HCT116 (cell line): Measurements from ENCODE around the gene ITGA7. TPM values are rescaled to one million over a fixed set of nuclear protein-coding genes. Genes with fewer than 3 reads are reported as not detected.

Source experiments
- ATAC-seq: fragments of 200-7000 bp; cut with Tn5 transposase; 2 replicates; pipeline ENCODE4 v1.9.1; 2020; ENCODE audit warnings: mild to moderate bottlenecking, moderate library complexity
- BruUV-seq: library from RNA; stranded (reverse); fragments of 400-500 nt; replicated peaks from 2 replicates; lab custom pipeline; 2021; lab: Mats Ljungman, UMichigan
- CTCF ChIA-PET: fragments of 300-600 bp; sonication (Branson Sonifier 250); formaldehyde crosslinking; loops from one replicate; lab custom pipeline; 2021; ENCODE audit warnings: antibody characterized with exemption; lab: Charles Lee
- POLR2A ChIA-PET: fragments of 300-600, 350-600 bp; sonication (Branson Sonifier 250); formaldehyde crosslinking; loops from one replicate; lab custom pipeline; 2021; ENCODE audit warnings: antibody characterized with exemption; lab: Charles Lee
- RAD21 ChIA-PET, 2 experiments: fragments of 300-600 bp; sonication (Branson Sonifier 250); formaldehyde crosslinking; loops; one replicate each; lab custom pipeline; 2023; ENCODE audit warnings: low total read pairs in 2 of 2; ENCODE audit not compliant: uncharacterized antibody in 2 of 2, unreplicated experiment in 2 of 2, low non-redundant PET in 1 of 2; lab: Charles Lee
- DNase-seq: peaks from one replicate; pipeline ENCODE4 v3.0.0-alpha.2; 2010; ENCODE audit warnings: low read depth, low spot score
- H2AFZ ChIP-seq: fragments of 200-600 bp; shearing (Covaris generic), sonication (generic); 2 replicates; pipeline ENCODE4 v1.6.1; 2017; ENCODE audit warnings: low read depth, mixed run types, mixed read lengths, antibody characterized with exemption, low read length; ENCODE audit not compliant: poor library complexity, severe bottlenecking
- H3K27ac ChIP-seq: 2 replicates; pipeline ENCODE4 v1.5.1; 2012; ENCODE audit warnings: low read depth, low read length
- H3K27me3 ChIP-seq: fragments of 200-600 bp; sonication (generic); 2 replicates; pipeline ENCODE4 v1.6.1; 2016; ENCODE audit warnings: mixed run types, low read length, mixed read lengths; ENCODE audit not compliant: insufficient read depth
- H3K36me3 ChIP-seq, 2 experiments: fragments of 200-500 bp in 1 of 2; fragments of 200-600 bp in 1 of 2; sonication (Bioruptor generic) in 1 of 2; sonication (generic) in 1 of 2; 2 replicates each; pipeline versions ENCODE4 v1.5.1 to v1.6.1; 2014 to 2016; ENCODE audit warnings: low read length in 2 of 2, inconsistent platforms in 1 of 2, mixed read lengths in 1 of 2, mixed run types in 1 of 2; ENCODE audit not compliant: insufficient read depth in 2 of 2, control insufficient read depth in 1 of 2
- H3K4me1 ChIP-seq, 2 experiments: fragments of 200-600 bp in 1 of 2; sonication (generic) in 1 of 2; 2 replicates each; pipeline versions ENCODE4 v1.5.1 to v1.6.1; 2012 to 2017; ENCODE audit warnings: low read length in 2 of 2, inconsistent platforms in 1 of 2, mild to moderate bottlenecking in 1 of 2, mixed read lengths in 1 of 2, mixed run types in 1 of 2, moderate library complexity in 1 of 2; ENCODE audit not compliant: insufficient read depth in 2 of 2, control insufficient read depth in 1 of 2
- H3K4me2 ChIP-seq: fragments of 200-600 bp; sonication (generic); 2 replicates; pipeline ENCODE4 v1.6.1; 2017; ENCODE audit warnings: mixed run types, low read length, mixed read lengths
- H3K4me3 ChIP-seq, 2 experiments: fragments of 200-600 bp in 1 of 2; sonication (generic) in 1 of 2; replicated peaks in 1 of 2; 2 replicates each; pipeline ENCODE4 v1.5.1; 2011 to 2016; ENCODE audit warnings: low read length in 2 of 2, control low read depth in 1 of 2, low read depth in 1 of 2, mild to moderate bottlenecking in 1 of 2, mixed read lengths in 1 of 2, mixed run types in 1 of 2
- H3K79me2 ChIP-seq: fragments of 200-600 bp; sonication (generic); 2 replicates; pipeline ENCODE4 v1.6.1; 2017; ENCODE audit warnings: mild to moderate bottlenecking, mixed run types, low read length, moderate library complexity, mixed read lengths; ENCODE audit not compliant: insufficient read depth
- H3K9ac ChIP-seq: fragments of 200-600 bp; sonication (generic); 2 replicates; pipeline ENCODE4 v1.6.1; 2016; ENCODE audit warnings: low read length, mixed read lengths
- H3K9me2 ChIP-seq: fragments of 200-600 bp; sonication (generic), shearing (Covaris generic); 2 replicates; pipeline ENCODE4 v1.6.1; 2017; ENCODE audit warnings: mixed run types, mild to moderate bottlenecking, moderate library complexity; ENCODE audit not compliant: insufficient read depth
- H3K9me3 ChIP-seq, 2 experiments: fragments of 200-500 bp in 1 of 2; fragments of 200-600 bp in 1 of 2; sonication (Bioruptor generic) in 1 of 2; sonication (generic) in 1 of 2; 2 replicates each; pipeline ENCODE4 v1.6.1; 2014 to 2017; ENCODE audit warnings: low read length in 2 of 2, mixed read lengths in 2 of 2, inconsistent platforms in 1 of 2, low read depth in 1 of 2, mild to moderate bottlenecking in 1 of 2, mixed run types in 1 of 2, moderate library complexity in 1 of 2; ENCODE audit not compliant: control insufficient read depth in 1 of 2, insufficient read depth in 1 of 2
- H4K20me1 ChIP-seq: fragments of 200-600 bp; sonication (generic), shearing (Covaris generic); 2 replicates; pipeline ENCODE4 v1.6.1; 2017; ENCODE audit warnings: mixed run types, mild to moderate bottlenecking, moderate library complexity; ENCODE audit not compliant: insufficient read depth
- ATF3 ChIP-seq: IDR thresholded peaks from 2 replicates; pipeline ENCODE4 v1.6.1; 2012
- CBX3 ChIP-seq: IDR thresholded peaks from 2 replicates; pipeline ENCODE4 v1.6.1; 2012; ENCODE audit warnings: low read depth
- CEBPB ChIP-seq: IDR thresholded peaks from 2 replicates; pipeline ENCODE4 v1.6.1; 2012; ENCODE audit warnings: low read depth
- CTCF ChIP-seq, 3 experiments: fragments of 200-600 bp in 1 of 3; sonication (generic) in 1 of 3; IDR thresholded peaks in 2 of 3; conservative IDR thresholded peaks in 1 of 3; 2 replicates each; pipeline ENCODE4 v1.5.1; 2012 to 2017; ENCODE audit warnings: low read depth in 2 of 3, low read length in 2 of 3, antibody characterized with exemption in 1 of 3, borderline replicate concordance in 1 of 3, control low read depth in 1 of 3, mild to moderate bottlenecking in 1 of 3, mixed read lengths in 1 of 3, mixed run types in 1 of 3, moderate library complexity in 1 of 3; ENCODE audit not compliant: insufficient read depth in 1 of 3
- EGR1 ChIP-seq: IDR thresholded peaks from 2 replicates; pipeline ENCODE4 v1.6.1; 2012; ENCODE audit warnings: low read depth
- ELF1 ChIP-seq: IDR thresholded peaks from 2 replicates; pipeline ENCODE4 v1.6.1; 2012; ENCODE audit warnings: low read depth, borderline replicate concordance
- EZH2 ChIP-seq: fragments of 200-600 bp; sonication (generic); IDR thresholded peaks from 2 replicates; pipeline ENCODE4 v1.6.1; 2017; ENCODE audit warnings: antibody characterized with exemption, mixed run types
- EZH2phosphoT487 ChIP-seq: fragments of 200-600 bp; IDR thresholded peaks from 2 replicates; pipeline ENCODE4 v1.6.1; 2018; ENCODE audit warnings: antibody characterized with exemption, borderline replicate concordance
- FOSL1 ChIP-seq: IDR thresholded peaks from 2 replicates; pipeline ENCODE4 v1.6.1; 2012; ENCODE audit warnings: low read depth
- JUND ChIP-seq: IDR thresholded peaks from 2 replicates; pipeline ENCODE4 v1.6.1; 2012
- MAX ChIP-seq: IDR thresholded peaks from 2 replicates; pipeline ENCODE4 v1.6.1; 2012
- POLR2A ChIP-seq: IDR thresholded peaks from 2 replicates; pipeline ENCODE4 v1.7.0; 2011; ENCODE audit warnings: borderline replicate concordance; ENCODE audit not compliant: insufficient read depth, insufficient read length; ENCODE audit errors: extremely low read depth
- POLR2AphosphoS5 ChIP-seq: IDR thresholded peaks from 2 replicates; pipeline ENCODE4 v1.6.1; 2011; ENCODE audit warnings: mild to moderate bottlenecking, low read depth, low read length, moderate library complexity
- RAD21 ChIP-seq: IDR thresholded peaks from 2 replicates; pipeline ENCODE4 v1.6.1; 2012; ENCODE audit warnings: low read depth, mild to moderate bottlenecking
- SP1 ChIP-seq: IDR thresholded peaks from 2 replicates; pipeline ENCODE4 v1.6.1; 2012; ENCODE audit warnings: low read depth
- SRF ChIP-seq: IDR thresholded peaks from 2 replicates; pipeline ENCODE4 v1.6.1; 2012; ENCODE audit warnings: low read depth
- TCF7L2 ChIP-seq: IDR thresholded peaks from 2 replicates; pipeline ENCODE4 v1.7.0; 2011; ENCODE audit warnings: borderline replicate concordance, inconsistent platforms; ENCODE audit not compliant: insufficient read depth, insufficient read length; ENCODE audit errors: extremely low read depth
- YY1 ChIP-seq: IDR thresholded peaks from 2 replicates; pipeline ENCODE4 v1.6.1; 2011; ENCODE audit warnings: low read length, low read depth, moderate library complexity, mild to moderate bottlenecking; ENCODE audit not compliant: insufficient replicate concordance; ENCODE audit errors: extremely low read depth
- ZBTB33 ChIP-seq: IDR thresholded peaks from 2 replicates; pipeline ENCODE4 v1.6.1; 2011; ENCODE audit warnings: mild to moderate bottlenecking, low read length, moderate library complexity; ENCODE audit not compliant: insufficient replicate concordance; ENCODE audit errors: extremely low read depth
- intact Hi-C: fragments of 100-400 bp; cut with micrococcal nuclease; formaldehyde crosslinking; loops from 2 replicates; pipeline ENCODE4 v1.10.0; 2022
- total RNA-seq: library from RNA; stranded (reverse); gene quantifications from one replicate; pipeline ENCODE4 v1.2.1, GENCODE V29; 2021; ENCODE audit not compliant: unreplicated experiment

Gene ITGA7
- total RNA-seq, 1 experiment from 2014 or later: 17.8 TPM

- CTCF ChIA-PET: interaction anchor here (0.8 to 1.9 kb wide), 8 partner anchors 9 to 460 kb away, joined by 3 to 48 read pairs (median 6); partner anchors contain the start of genes RDH5 and SMARCC2
- TF ChIP-seq MAX: no peak
- no peak for TF ChIP-seq CEBPB
- no peak for TF ChIP-seq FOSL1
- no peak for TF ChIP-seq JUND
- peak; percentile 63; the same call in 1 of the 2 replicates for TF ChIP-seq POLR2AphosphoS5
- TF ChIP-seq EGR1: no peak
- TF ChIP-seq EZH2: no peak
- TF ChIP-seq ELF1: no peak
- TF ChIP-seq CTCF (IDR thresholded peaks at IDR 0.05 in 2 of 3, conservative IDR thresholded peaks at IDR 0.05 in 1 of 3; ENCODE audit: borderline replicate concordance in 1 of 3, insufficient read depth in 1 of 3, low read depth in 2 of 3, low read length in 2 of 3): no peak
- TF ChIP-seq SP1: no peak
- no peak for TF ChIP-seq TCF7L2
- peak; percentile 41 for TF ChIP-seq ZBTB33
- TF ChIP-seq ATF3: no peak
- no peak for TF ChIP-seq RAD21
- TF ChIP-seq POLR2A: no peak
- no peak for TF ChIP-seq CBX3
- no peak for TF ChIP-seq SRF
- peak; percentile 33 for TF ChIP-seq YY1
- no peak for TF ChIP-seq EZH2phosphoT487
Measured at GRCh38 chr12:55728939-55729818, 21.5 kb upstream of the ITGA7 start, which contains the start of gene CD63. CD63 (minus strand) TSS chr12:55729009; CDS start chr12:55728341, 668 bp downstream.

More at GRCh38 chr12:55728939-55729818, 21.5 kb upstream of the ITGA7 start, which contains the start of gene CD63:
- Histone ChIP-seq H3K9ac (peak within 1 kb of the TSS; percentile 93), H3K4me2 (peak within 1 kb of the TSS; percentile 95), H2AFZ (no peak within 1 kb of the TSS), H3K27me3 (no peaks in the 10 kb centered on the region), H3K36me3 (peaks cover 7 to 27% of the 10 kb centered on the region in 2 experiments; a peak in 3 of 4 replicates), H3K27ac (peak within 1 kb of the TSS; percentile 94), H3K79me2 (peaks cover 22% of the 10 kb centered on the region), H3K9me2 (no peaks in the 10 kb centered on the region), H3K9me3 (no peaks in the 10 kb centered on the region), H3K4me3 (peak within 1 kb of the TSS; percentile 88 to 96), H4K20me1 (no peaks in the 10 kb centered on the region), H3K4me1 (peaks cover 19 to 55% of the 10 kb centered on the region in 2 experiments)
- BruUV-seq: no TSS peak
- intact Hi-C loops: no loop called here
- RAD21 ChIA-PET: interaction anchor here (0.5 to 1.8 kb wide), 3 partner anchors 9 to 52 kb away, joined by 3 to 7 read pairs (median 4); partner anchors contain the start of gene RDH5 (in 1 of the 2)
- POLR2A ChIA-PET: interaction anchor here (0.7 to 2.3 kb wide), 9 partner anchors 9 to 945 kb away, joined by 3 to 24 read pairs (median 4); partner anchors contain the start of genes BLOC1S1, DNAJC14, ORMDL2 and RDH5
- ATAC-seq: peak; percentile 83
- DNase-seq: peak; percentile 68
